Mesendoderm (in vitro differentiated cells): ENCODE measurements around the gene TMEM218.
A peak's percentile ranks its signal among the peaks of the same experiment; 100 is the strongest.

Experiments
- DNase-seq: peaks from one replicate; pipeline ENCODE4 v3.0.0; 2013
- H2AK5ac ChIP-seq: 2 replicates; pipeline ENCODE4 v1.6.1; 2013; ENCODE audit warnings: low read length, inconsistent platforms
- H2BK120ac ChIP-seq: 2 replicates; pipeline ENCODE4 v1.6.1; 2013; ENCODE audit warnings: low read depth, mild to moderate bottlenecking, low read length, moderate library complexity, mixed read lengths
- H2BK15ac ChIP-seq: replicated peaks from 2 replicates; pipeline ENCODE4 v1.6.1; 2013; ENCODE audit warnings: low read depth, mild to moderate bottlenecking, moderate library complexity
- H2BK5ac ChIP-seq: 2 replicates; pipeline ENCODE4 v1.6.1; 2013; ENCODE audit warnings: low read length, inconsistent platforms
- H3K18ac ChIP-seq: 2 replicates; pipeline ENCODE4 v1.6.1; 2013; ENCODE audit warnings: mild to moderate bottlenecking, low read length, mixed read lengths
- H3K23ac ChIP-seq: one replicate; pipeline ENCODE4 v1.6.1; 2013; ENCODE audit warnings: low read length
- H3K27ac ChIP-seq: 2 replicates; pipeline ENCODE4 v1.5.1; 2013; ENCODE audit warnings: low read depth, mild to moderate bottlenecking, inconsistent platforms, low read length, moderate library complexity
- H3K27me3 ChIP-seq: 2 replicates; pipeline ENCODE4 v1.6.1; 2013; ENCODE audit warnings: low read length, control low read depth, mild to moderate bottlenecking, inconsistent platforms; ENCODE audit not compliant: insufficient read depth, poor library complexity
- H3K36me3 ChIP-seq: 2 replicates; pipeline ENCODE4 v1.6.1; 2013; ENCODE audit warnings: low read length, inconsistent platforms; ENCODE audit not compliant: control insufficient read depth, insufficient read depth
- H3K4ac ChIP-seq: one replicate; pipeline ENCODE4 v1.6.1; 2013; ENCODE audit warnings: low read depth, mild to moderate bottlenecking, low read length, moderate library complexity
- H3K4me1 ChIP-seq: 2 replicates; pipeline ENCODE4 v1.6.1; 2013; ENCODE audit warnings: low read depth, low read length, inconsistent platforms; ENCODE audit not compliant: control insufficient read depth
- H3K4me2 ChIP-seq: 2 replicates; pipeline ENCODE4 v1.6.1; 2013; ENCODE audit warnings: low read length
- H3K4me3 ChIP-seq: 2 replicates; pipeline ENCODE4 v1.5.1; 2013; ENCODE audit warnings: mild to moderate bottlenecking, low read length
- H3K56ac ChIP-seq: one replicate; pipeline ENCODE4 v1.6.1; 2013; ENCODE audit warnings: low read length
- H3K79me1 ChIP-seq: 2 replicates; pipeline ENCODE4 v1.6.1; 2013; ENCODE audit warnings: low read length, inconsistent platforms
- H3K79me2 ChIP-seq: 2 replicates; pipeline ENCODE4 v1.6.1; 2013; ENCODE audit warnings: mild to moderate bottlenecking, low read length; ENCODE audit not compliant: control insufficient read depth, insufficient read depth
- H3K9ac ChIP-seq: 2 replicates; pipeline ENCODE4 v1.6.1; 2013; ENCODE audit warnings: low read length, inconsistent platforms
- H4K5ac ChIP-seq: one replicate; pipeline ENCODE4 v1.6.1; 2013; ENCODE audit warnings: low read length
- H4K8ac ChIP-seq: one replicate; pipeline ENCODE4 v1.6.1; 2013; ENCODE audit warnings: low read depth, mild to moderate bottlenecking, control low read depth, low read length, moderate library complexity
- WGBS: extraction: QIAGEN DNeasy Blood & Tissue Kit; methylation state at CpG from one replicate; pipeline ENCODE4 v1.1.7; 2013; ENCODE audit warnings: low lambda C conversion rate, missing lambda C conversion rate; ENCODE audit not compliant: insufficient coverage; ENCODE audit errors: extremely low coverage; 5-methylcytosine and 5-hydroxymethylcytosine counted together

The TMEM218 gene

GRCh38 chr11:125111001-125111342 lies 454 bp downstream of the TMEM218 start:
- H3K4me1 ChIP-seq = peaks cover 3% of the 10 kb centered on the region
- no peak overlapping the region for H2BK120ac ChIP-seq
- peak overlapping the region; percentile 89 for H3K9ac ChIP-seq
- no peaks in the 10 kb centered on the region for H3K36me3 ChIP-seq
- peak overlapping the region; percentile 70 for H3K18ac ChIP-seq
- peak overlapping the region; percentile 59 for H2BK5ac ChIP-seq
- peak overlapping the region; percentile 93 for H3K4me3 ChIP-seq
- no peak overlapping the region for H4K5ac ChIP-seq
- peak overlapping the region; percentile 93 for H3K56ac ChIP-seq
- no peak overlapping the region for H3K27ac ChIP-seq
- H4K8ac ChIP-seq = no peak overlapping the region
- WGBS = no CpG with 5 or more reads among the region's 9 CpGs
- peak overlapping the region; percentile 83 for H3K4ac ChIP-seq
- H3K79me1 ChIP-seq = peaks cover 3% of the 10 kb centered on the region
- H3K23ac ChIP-seq = no peak overlapping the region
- H2BK15ac ChIP-seq = no peak overlapping the region
- H3K27me3 ChIP-seq = no peaks in the 10 kb centered on the region
- H2AK5ac ChIP-seq = peak overlapping the region; percentile 68
- DNase-seq = peak; percentile 61
- H3K79me2 ChIP-seq = no peaks in the 10 kb centered on the region
- peak overlapping the region; percentile 98 for H3K4me2 ChIP-seq

GRCh38 chr11:125110506-125110905 lies 920 bp downstream of the TMEM218 start:
- Histone ChIP-seq H4K8ac (no peak overlapping the region), H2BK15ac (no peak overlapping the region), H3K4me3 (no peak overlapping the region), H2BK120ac (no peak overlapping the region), H3K56ac (peak overlapping the region; percentile 59), H3K79me2 (no peaks in the 10 kb centered on the region), H3K9ac (peak overlapping the region; percentile 89), H2BK5ac (no peak overlapping the region), H3K4me2 (peak overlapping the region; percentile 98), H3K23ac (no peak overlapping the region), H4K5ac (no peak overlapping the region), H3K36me3 (no peaks in the 10 kb centered on the region), H3K4ac (no peak overlapping the region), H3K79me1 (peaks cover 3% of the 10 kb centered on the region), H3K27ac (no peak overlapping the region), H3K4me1 (peaks cover 3% of the 10 kb centered on the region), H3K27me3 (no peaks in the 10 kb centered on the region), H3K18ac (no peak overlapping the region), H2AK5ac (no peak overlapping the region)
- WGBS = no CpG with 5 or more reads among the region's 4 CpGs
- DNase-seq = peak; percentile 88

- Histone ChIP-seq H2AK5ac (no peak overlapping the region), H3K4me3 (no peak overlapping the region), H3K56ac (no peak overlapping the region), H3K36me3 (no peaks in the 10 kb centered on the region), H4K8ac (no peak overlapping the region), H3K27me3 (no peaks in the 10 kb centered on the region), H3K18ac (no peak overlapping the region), H3K4ac (no peak overlapping the region), H2BK15ac (no peak overlapping the region), H3K79me2 (no peaks in the 10 kb centered on the region), H4K5ac (no peak overlapping the region), H3K4me1 (peaks cover 3% of the 10 kb centered on the region), H3K27ac (no peak overlapping the region), H3K4me2 (no peak overlapping the region), H3K79me1 (peaks cover 3% of the 10 kb centered on the region), H2BK5ac (no peak overlapping the region), H3K9ac (no peak overlapping the region), H3K23ac (no peak overlapping the region), H2BK120ac (no peak overlapping the region)
- no CpG with 5 or more reads among the region's 3 CpGs for WGBS
- DNase-seq = no peak
These were observed 3.0 kb downstream of the TMEM218 start for GRCh38 chr11:125108469-125108868.

GRCh38 chr11:125105926-125106325 lies 5.5 kb downstream of the TMEM218 start:
- H3K4me3 ChIP-seq = no peak overlapping the region
- WGBS = no CpG with 5 or more reads among the region's 1 CpG
- peaks cover 1% of the 10 kb centered on the region for H3K79me1 ChIP-seq
- no peak overlapping the region for H3K27ac ChIP-seq
- H2AK5ac ChIP-seq = no peak overlapping the region
- no peak overlapping the region for H3K23ac ChIP-seq
- H3K4me2 ChIP-seq = no peak overlapping the region
- no peak overlapping the region for H4K8ac ChIP-seq
- no peak overlapping the region for H3K4ac ChIP-seq
- H3K18ac ChIP-seq = no peak overlapping the region
- no peak overlapping the region for H2BK120ac ChIP-seq
- peaks cover 3% of the 10 kb centered on the region for H3K4me1 ChIP-seq
- no peaks in the 10 kb centered on the region for H3K79me2 ChIP-seq
- no peak overlapping the region for H4K5ac ChIP-seq
- no peak overlapping the region for H2BK15ac ChIP-seq
- no peak overlapping the region for H3K56ac ChIP-seq
- H2BK5ac ChIP-seq = no peak overlapping the region
- no peak overlapping the region for H3K9ac ChIP-seq
- H3K36me3 ChIP-seq = no peaks in the 10 kb centered on the region
- H3K27me3 ChIP-seq = no peaks in the 10 kb centered on the region
- no peak for DNase-seq

- Histone ChIP-seq H3K27ac (no peak overlapping the region), H3K9ac (no peak overlapping the region), H3K27me3 (no peaks in the 10 kb centered on the region), H3K79me1 (no peaks in the 10 kb centered on the region), H3K4ac (no peak overlapping the region), H3K4me2 (no peak overlapping the region), H3K18ac (no peak overlapping the region), H3K4me3 (no peak overlapping the region), H2BK15ac (no peak overlapping the region), H2BK120ac (no peak overlapping the region), H4K5ac (no peak overlapping the region), H3K56ac (no peak overlapping the region), H2AK5ac (no peak overlapping the region), H4K8ac (no peak overlapping the region), H3K79me2 (no peaks in the 10 kb centered on the region), H2BK5ac (no peak overlapping the region), H3K4me1 (no peaks in the 10 kb centered on the region), H3K23ac (no peak overlapping the region), H3K36me3 (no peaks in the 10 kb centered on the region)
- no peak for DNase-seq
- no CpG with 5 or more reads among the region's 7 CpGs for WGBS
These were observed 8.9 kb downstream of the TMEM218 start for GRCh38 chr11:125102510-125102909.

- no peak overlapping the region for H3K9ac ChIP-seq
- H4K8ac ChIP-seq = no peak overlapping the region
- H2BK15ac ChIP-seq = no peak overlapping the region
- WGBS = no CpG with 5 or more reads among the region's 19 CpGs
- no peak overlapping the region for H3K4me2 ChIP-seq
- H3K4me3 ChIP-seq = no peak overlapping the region
- H2BK5ac ChIP-seq = no peak overlapping the region
- no peak overlapping the region for H3K56ac ChIP-seq
- H2AK5ac ChIP-seq = no peak overlapping the region
- H3K27ac ChIP-seq = no peak overlapping the region
- H3K79me1 ChIP-seq = no peaks in the 10 kb centered on the region
- H3K18ac ChIP-seq = no peak overlapping the region
- no peaks in the 10 kb centered on the region for H3K27me3 ChIP-seq
- H3K4me1 ChIP-seq = no peaks in the 10 kb centered on the region
- H2BK120ac ChIP-seq = no peak overlapping the region
- no peaks in the 10 kb centered on the region for H3K79me2 ChIP-seq
- H3K23ac ChIP-seq = no peak overlapping the region
- no peak overlapping the region for H4K5ac ChIP-seq
- no peaks in the 10 kb centered on the region for H3K36me3 ChIP-seq
- H3K4ac ChIP-seq = no peak overlapping the region
- no peak for DNase-seq
These were observed 9.4 kb downstream of the TMEM218 start for GRCh38 chr11:125102025-125102424.
